ENCODE measurements around the gene SLC16A13.

SLC16A13 gene

DNA sequence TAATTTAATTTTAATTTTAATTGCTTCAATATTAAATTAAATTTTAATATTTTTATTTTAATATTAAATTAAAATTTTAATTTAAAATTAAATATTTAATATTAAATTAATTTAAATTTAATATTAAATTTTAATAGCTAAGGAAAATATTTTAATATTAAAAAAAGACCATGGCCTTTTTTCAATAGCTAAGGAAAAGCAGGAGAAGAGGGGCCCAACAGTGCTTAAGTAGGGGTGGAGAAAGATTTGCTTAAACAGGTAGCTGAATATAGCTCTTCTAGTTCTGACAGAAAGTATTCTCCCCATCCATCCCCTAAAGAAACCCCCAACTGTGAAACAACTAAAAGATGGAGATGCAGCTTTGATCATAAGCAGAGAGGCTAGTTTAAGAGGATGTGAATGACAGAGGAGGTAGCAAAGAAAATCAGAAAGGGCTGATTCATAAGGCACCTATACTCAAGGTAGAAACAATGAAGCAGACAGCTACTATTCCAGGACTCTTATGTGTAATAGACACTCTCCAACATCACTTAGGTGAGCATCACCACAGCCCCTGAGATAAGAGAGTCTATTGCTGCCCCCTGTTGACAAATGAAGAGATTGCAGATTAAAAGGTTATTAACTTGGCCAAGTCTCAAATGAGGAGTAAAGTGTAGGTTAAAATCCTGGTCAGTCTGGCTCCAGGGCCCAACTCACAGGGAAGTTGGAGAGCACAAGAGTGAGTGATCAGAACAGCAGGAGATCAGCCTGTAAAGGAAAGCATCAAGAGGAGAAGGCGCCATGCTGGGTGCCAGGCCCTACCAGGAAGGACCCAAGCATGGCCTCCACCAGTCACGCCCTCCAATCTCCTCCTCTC is 31.2 kb upstream of the SLC16A13 start:
- no peak overlapping the region for H3K4me3 ChIP-seq (ENCODE audit: low read depth, low read length)
- TF ChIP-seq, protein P1, sequence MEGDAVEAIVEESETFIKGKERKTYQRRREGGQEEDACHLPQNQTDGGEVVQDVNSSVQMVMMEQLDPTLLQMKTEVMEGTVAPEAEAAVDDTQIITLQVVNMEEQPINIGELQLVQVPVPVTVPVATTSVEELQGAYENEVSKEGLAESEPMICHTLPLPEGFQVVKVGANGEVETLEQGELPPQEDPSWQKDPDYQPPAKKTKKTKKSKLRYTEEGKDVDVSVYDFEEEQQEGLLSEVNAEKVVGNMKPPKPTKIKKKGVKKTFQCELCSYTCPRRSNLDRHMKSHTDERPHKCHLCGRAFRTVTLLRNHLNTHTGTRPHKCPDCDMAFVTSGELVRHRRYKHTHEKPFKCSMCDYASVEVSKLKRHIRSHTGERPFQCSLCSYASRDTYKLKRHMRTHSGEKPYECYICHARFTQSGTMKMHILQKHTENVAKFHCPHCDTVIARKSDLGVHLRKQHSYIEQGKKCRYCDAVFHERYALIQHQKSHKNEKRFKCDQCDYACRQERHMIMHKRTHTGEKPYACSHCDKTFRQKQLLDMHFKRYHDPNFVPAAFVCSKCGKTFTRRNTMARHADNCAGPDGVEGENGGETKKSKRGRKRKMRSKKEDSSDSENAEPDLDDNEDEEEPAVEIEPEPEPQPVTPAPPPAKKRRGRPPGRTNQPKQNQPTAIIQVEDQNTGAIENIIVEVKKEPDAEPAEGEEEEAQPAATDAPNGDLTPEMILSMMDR (IDR thresholded peaks at IDR 0.05; ENCODE audit: borderline replicate concordance, insufficient read depth, low read depth, low read length) = peak; percentile 53; the same call in 1 of the 2 replicates

DNA sequence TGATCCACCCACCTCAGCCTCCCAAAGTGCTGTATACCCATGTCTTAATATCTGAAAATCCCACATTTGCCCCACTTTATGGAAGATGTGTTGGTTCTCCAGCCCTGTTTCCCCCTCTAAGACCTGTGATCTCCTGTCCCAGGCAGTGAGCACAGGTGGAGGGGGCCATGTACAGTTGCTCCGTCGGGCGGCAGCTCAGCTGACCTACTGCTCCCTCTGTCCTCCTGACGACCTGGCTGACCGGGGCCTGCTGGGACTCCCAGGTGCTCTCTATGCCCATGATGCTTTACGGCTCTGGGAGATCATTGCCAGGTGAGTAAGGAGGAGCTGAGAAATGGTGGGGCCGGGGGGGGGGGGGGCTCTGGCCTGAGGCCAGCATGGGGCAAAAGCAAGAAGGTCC is 30.1 kb upstream of the SLC16A13 start:
- TF ChIP-seq, protein P1 (IDR thresholded peaks at IDR 0.05; ENCODE audit: borderline replicate concordance, insufficient read depth, low read depth, low read length) = no peak
- H3K4me3 ChIP-seq (ENCODE audit: low read depth, low read length) = no peak overlapping the region

DNA sequence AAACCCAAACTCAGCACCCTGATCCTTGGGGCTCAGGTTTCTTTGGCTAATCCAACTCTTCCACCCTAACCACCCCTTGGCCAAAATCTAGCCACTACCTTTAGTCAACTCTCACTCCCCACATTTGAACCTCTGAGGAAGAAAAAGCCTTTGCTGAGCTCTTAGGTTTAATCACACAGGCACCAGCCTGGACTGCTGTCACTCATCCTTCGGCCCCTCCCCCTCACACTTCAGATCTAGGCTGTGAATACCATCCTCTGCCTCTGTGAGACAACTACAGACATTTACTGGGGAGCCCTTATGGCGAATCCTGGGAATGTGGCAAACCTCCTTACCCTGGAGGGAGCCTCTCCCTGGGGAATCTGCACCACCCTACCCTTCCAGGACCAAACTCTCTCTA is 28.7 kb upstream of the SLC16A13 start:
- TF ChIP-seq, protein P1 (IDR thresholded peaks at IDR 0.05; ENCODE audit: borderline replicate concordance, insufficient read depth, low read depth, low read length) = no peak
- no peak overlapping the region for H3K4me3 ChIP-seq (ENCODE audit: low read depth, low read length)

DNA sequence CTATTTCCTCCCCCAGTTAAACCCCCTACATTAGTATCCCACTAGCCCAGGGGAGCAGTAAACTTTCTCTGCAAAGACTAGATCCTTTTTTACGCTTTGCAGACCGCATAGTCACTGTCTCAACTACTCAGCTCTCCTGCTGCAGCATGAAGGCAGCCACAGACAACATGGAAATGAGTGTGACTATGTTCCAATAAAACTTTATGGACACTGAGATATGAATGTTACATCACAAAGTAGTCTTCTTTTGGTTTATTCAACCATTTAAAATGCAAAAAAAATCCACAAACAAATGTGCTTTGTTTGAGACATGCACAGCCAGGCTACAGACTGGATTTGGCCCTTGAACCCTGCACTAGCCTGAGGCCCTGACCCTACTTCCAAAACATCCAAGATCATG is 25.3 kb upstream of the SLC16A13 start:
- H3K4me3 ChIP-seq (ENCODE audit: low read depth, low read length) = no peak overlapping the region
- TF ChIP-seq, protein P1 (IDR thresholded peaks at IDR 0.05; ENCODE audit: borderline replicate concordance, insufficient read depth, low read depth, low read length) = no peak

DNA sequence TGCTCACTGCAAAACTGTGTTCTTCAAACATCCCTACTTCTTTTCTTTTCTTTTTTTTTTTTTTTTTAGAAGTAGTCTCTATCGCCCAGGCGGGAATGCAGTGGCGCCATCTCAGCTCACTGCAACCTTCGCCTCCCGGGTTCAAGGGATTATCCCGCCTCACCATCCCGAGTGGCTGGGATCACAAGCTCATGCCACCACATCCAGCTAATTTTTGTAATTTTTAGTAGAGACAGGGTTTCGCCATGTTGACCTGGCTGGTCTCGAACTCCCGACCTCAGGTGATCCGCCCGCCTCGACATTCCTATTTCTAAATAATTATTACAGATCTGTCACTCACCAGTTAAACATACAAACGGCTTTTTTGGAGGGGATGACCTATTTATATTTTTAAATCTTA is 24.4 kb upstream of the SLC16A13 start:
- peak overlapping the region; percentile 78 for H3K4me3 ChIP-seq (ENCODE audit: low read depth, low read length)
- TF ChIP-seq, protein P1 (IDR thresholded peaks at IDR 0.05; ENCODE audit: borderline replicate concordance, insufficient read depth, low read depth, low read length) = no peak

DNA sequence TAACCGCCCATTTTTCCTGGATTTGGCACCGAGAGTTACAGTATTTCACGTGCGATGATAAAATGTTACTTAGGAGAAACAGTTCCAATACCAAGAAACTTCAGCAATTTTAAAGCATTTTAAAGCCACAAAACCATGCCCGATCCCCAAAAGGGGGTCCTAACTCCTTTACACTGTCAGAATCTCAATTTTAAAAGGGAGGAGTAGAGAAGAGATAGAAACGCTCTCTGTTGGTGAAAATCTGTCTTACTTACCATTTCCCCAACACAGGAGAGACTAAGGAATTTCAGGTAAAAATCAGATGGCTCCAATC is 23.9 kb upstream of the SLC16A13 start:
- TF ChIP-seq, protein P1 (IDR thresholded peaks at IDR 0.05; ENCODE audit: borderline replicate concordance, insufficient read depth, low read depth, low read length) = no peak
- peak overlapping the region; percentile 78 for H3K4me3 ChIP-seq (ENCODE audit: low read depth, low read length)
